Panc1 (cell line): ENCODE data around the gene VMAC. TPM values are rescaled to one million over a fixed set of nuclear protein-coding genes. Genes with fewer than 3 reads are reported as not detected.

Source experiments
- ATAC-seq: fragments of 200-7000 bp; cut with Tn5 transposase; 2 replicates; pipeline ENCODE4 v1.9.1; 2020; ENCODE audit warnings: mild to moderate bottlenecking, moderate library complexity
- BruUV-seq: library from RNA; stranded (reverse); fragments of 400-500 nt; replicated peaks from 2 replicates; lab custom pipeline; 2021; lab: Mats Ljungman, UMichigan
- CTCF ChIA-PET: fragments of 300-600 bp; sonication (Branson Sonifier 250); formaldehyde crosslinking; loops from one replicate; lab custom pipeline; 2022; ENCODE audit warnings: antibody characterized with exemption; lab: Charles Lee
- POLR2A ChIA-PET: fragments of 300-600 bp; sonication (Branson Sonifier 250); formaldehyde crosslinking; loops from one replicate; lab custom pipeline; 2022; ENCODE audit warnings: antibody characterized with exemption; lab: Charles Lee
- DNase-seq: peaks from one replicate; pipeline ENCODE4 v3.0.0-alpha.2; 2010; ENCODE audit warnings: low read depth, low spot score
- H3K27ac ChIP-seq: 2 replicates; pipeline ENCODE4 v1.5.1; 2011; ENCODE audit warnings: mild to moderate bottlenecking, low read length, inconsistent platforms
- H3K27me3 ChIP-seq: fragments of 200-500 bp; sonication (Bioruptor generic); 2 replicates; pipeline ENCODE4 v1.6.0; 2014; ENCODE audit warnings: low read length, inconsistent platforms; ENCODE audit not compliant: control insufficient read depth, insufficient read depth
- H3K36me3 ChIP-seq: fragments of 200-500 bp; sonication (Bioruptor generic); 2 replicates; pipeline ENCODE4 v1.5.1; 2014; ENCODE audit warnings: inconsistent platforms, mild to moderate bottlenecking, low read length, moderate library complexity; ENCODE audit not compliant: control insufficient read depth, insufficient read depth
- H3K4me1 ChIP-seq: 2 replicates; pipeline ENCODE4 v1.5.1; 2011; ENCODE audit warnings: inconsistent platforms, mild to moderate bottlenecking, low read length, moderate library complexity; ENCODE audit not compliant: control insufficient read depth, insufficient read depth
- H3K4me3 ChIP-seq, 2 experiments: 2 replicates each; pipeline ENCODE4 v1.5.1; 2011 to 2012; ENCODE audit warnings: low read depth in 2 of 2, low read length in 2 of 2, mild to moderate bottlenecking in 2 of 2, inconsistent platforms in 1 of 2, moderate library complexity in 1 of 2
- H3K9me3 ChIP-seq: fragments of 200-500 bp; sonication (Bioruptor generic); 2 replicates; pipeline ENCODE4 v1.5.1; 2014; ENCODE audit warnings: low read depth, mild to moderate bottlenecking, inconsistent platforms, low read length, moderate library complexity; ENCODE audit not compliant: control insufficient read depth, insufficient read depth
- CTCF ChIP-seq: fragments of 450-650 bp; IDR thresholded peaks from 2 replicates; pipeline ENCODE4 v1.5.1; 2017; ENCODE audit warnings: mild to moderate bottlenecking
- POLR2AphosphoS5 ChIP-seq: IDR thresholded peaks from 2 replicates; pipeline ENCODE4 v1.6.1; 2012; ENCODE audit warnings: mild to moderate bottlenecking, low read depth, low read length, moderate library complexity
- REST ChIP-seq, 2 experiments: IDR thresholded peaks; 2 replicates each; pipeline ENCODE4 v1.6.1; 2011 to 2012; ENCODE audit warnings: low read depth in 2 of 2, control low read depth in 1 of 2, low read length in 1 of 2, mild to moderate bottlenecking in 1 of 2, moderate library complexity in 1 of 2; ENCODE audit not compliant: insufficient read depth in 1 of 2
- SIN3A ChIP-seq: IDR thresholded peaks from 2 replicates; pipeline ENCODE4 v1.6.1; 2012; ENCODE audit warnings: low read depth, mild to moderate bottlenecking, low read length, moderate library complexity, borderline replicate concordance; ENCODE audit not compliant: insufficient read depth
- TCF7L2 ChIP-seq: IDR thresholded peaks from 2 replicates; pipeline ENCODE4 v1.6.1; 2011; ENCODE audit warnings: mild to moderate bottlenecking, low read depth, low read length, inconsistent platforms
- in situ Hi-C: cut with HindIII; loops from 2 replicates; pipeline ENCODE4 v1.10.0; 2016; ENCODE audit warnings: low sequenced_read_pairs, low pct_unique_long_range_greater_than_20kb
- intact Hi-C: fragments of 100-400 bp; cut with micrococcal nuclease; formaldehyde crosslinking; loops from one replicate; pipeline ENCODE4 v1.10.0; 2022; ENCODE audit not compliant: unreplicated experiment
- total RNA-seq: library from RNA; stranded (reverse); gene quantifications from one replicate; pipeline ENCODE4 v1.2.1, GENCODE V29; 2021; ENCODE audit not compliant: unreplicated experiment

VMAC gene
- total RNA-seq, 1 experiment from 2014 or later = 5.2 TPM

GRCh38 chr19:5893296-5893903 lies 11.3 kb upstream of the VMAC start:
- ATAC-seq (no peak), DNase-seq (no peak)
- ChIA-PET CTCF (interaction anchor here (0.6 kb wide), 1 partner anchor 66 kb away, joined by 3 read pairs; no protein-coding TSS in a partner anchor), POLR2A (no interaction called here)
- H3K27ac ChIP-seq = no peak overlapping the region
- in situ Hi-C loops = no loop called here
- no peaks in the 10 kb centered on the region for H3K9me3 ChIP-seq
- TF ChIP-seq SIN3A (no peak), POLR2AphosphoS5 (no peak), CTCF (no peak), TCF7L2 (no peak), REST (IDR thresholded peaks at IDR 0.05; ENCODE audit: insufficient read depth in 1 of 2, low read depth in 2 of 2, low read length in 1 of 2) (no peak)
- no peaks in the 10 kb centered on the region for H3K4me1 ChIP-seq
- H3K27me3 ChIP-seq = no peaks in the 10 kb centered on the region
- H3K4me3 ChIP-seq = no peak overlapping the region
- no TSS peak for BruUV-seq
- H3K36me3 ChIP-seq = no peaks in the 10 kb centered on the region
- intact Hi-C loops = loop anchor here (10.0 kb wide), 1 partner anchor 89 kb away; the partner anchor contains the start of gene NRTN

GRCh38 chr19:5893907-5894703 lies 10.6 kb upstream of the VMAC start:
- ATAC-seq (no peak), DNase-seq (no peak)
- H3K36me3 ChIP-seq = no peaks in the 10 kb centered on the region
- in situ Hi-C loops = no loop called here
- ChIA-PET POLR2A (no interaction called here), CTCF (interaction anchor here (0.6 kb wide), 1 partner anchor 66 kb away, joined by 3 read pairs; no protein-coding TSS in a partner anchor)
- H3K27me3 ChIP-seq = no peaks in the 10 kb centered on the region
- TF ChIP-seq REST (IDR thresholded peaks at IDR 0.05; ENCODE audit: insufficient read depth in 1 of 2, low read depth in 2 of 2, low read length in 1 of 2) (no peak), CTCF (no peak), SIN3A (no peak), POLR2AphosphoS5 (no peak), TCF7L2 (no peak)
- H3K9me3 ChIP-seq = no peaks in the 10 kb centered on the region
- H3K4me3 ChIP-seq = no peak overlapping the region
- BruUV-seq = TSS peak; percentile 47
- no peak overlapping the region for H3K27ac ChIP-seq
- intact Hi-C loops = loop anchor here (10.0 kb wide), 1 partner anchor 89 kb away; the partner anchor contains the start of gene NRTN
- H3K4me1 ChIP-seq = no peaks in the 10 kb centered on the region
